MM.1S (cell line): Measurements from ENCODE around the gene EGF.

Experiments
- EZH2 ChIP-seq: fragments of 300-600 bp; sonication (generic); optimal IDR thresholded peaks from 2 replicates; pipeline ENCODE3; 2017; ENCODE audit warnings: low read depth, mild to moderate bottlenecking, antibody characterized with exemption, low read length, mixed read lengths
- TF ChIP-seq, protein P1 (sequence below): fragments of 300-600 bp; sonication (generic); IDR thresholded peaks from 2 replicates; pipeline ENCODE4 v1.5.1; 2016; ENCODE audit warnings: antibody characterized with exemption, low read length, mixed read lengths

DNA sequence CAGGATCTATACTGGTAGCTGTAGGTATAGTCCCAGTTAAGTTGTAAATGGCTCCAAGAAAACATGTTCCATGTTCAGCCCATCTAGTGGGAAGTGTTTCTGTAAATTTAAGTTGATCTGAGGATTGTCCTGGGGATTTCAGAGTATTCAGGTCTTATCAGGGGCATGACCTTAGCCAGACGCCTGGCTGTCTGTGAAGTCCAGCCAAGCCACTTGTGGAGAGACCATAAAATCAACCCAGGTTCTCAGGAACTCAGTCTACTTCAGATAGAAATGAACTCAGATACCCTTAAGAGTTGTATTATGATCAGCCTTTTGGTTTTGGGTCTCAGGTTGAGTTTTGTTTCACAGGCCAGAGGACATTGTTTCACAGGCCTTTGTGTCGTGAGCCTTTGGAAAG lies 95.9 kb downstream of the EGF start:
- TF ChIP-seq, protein P1, sequence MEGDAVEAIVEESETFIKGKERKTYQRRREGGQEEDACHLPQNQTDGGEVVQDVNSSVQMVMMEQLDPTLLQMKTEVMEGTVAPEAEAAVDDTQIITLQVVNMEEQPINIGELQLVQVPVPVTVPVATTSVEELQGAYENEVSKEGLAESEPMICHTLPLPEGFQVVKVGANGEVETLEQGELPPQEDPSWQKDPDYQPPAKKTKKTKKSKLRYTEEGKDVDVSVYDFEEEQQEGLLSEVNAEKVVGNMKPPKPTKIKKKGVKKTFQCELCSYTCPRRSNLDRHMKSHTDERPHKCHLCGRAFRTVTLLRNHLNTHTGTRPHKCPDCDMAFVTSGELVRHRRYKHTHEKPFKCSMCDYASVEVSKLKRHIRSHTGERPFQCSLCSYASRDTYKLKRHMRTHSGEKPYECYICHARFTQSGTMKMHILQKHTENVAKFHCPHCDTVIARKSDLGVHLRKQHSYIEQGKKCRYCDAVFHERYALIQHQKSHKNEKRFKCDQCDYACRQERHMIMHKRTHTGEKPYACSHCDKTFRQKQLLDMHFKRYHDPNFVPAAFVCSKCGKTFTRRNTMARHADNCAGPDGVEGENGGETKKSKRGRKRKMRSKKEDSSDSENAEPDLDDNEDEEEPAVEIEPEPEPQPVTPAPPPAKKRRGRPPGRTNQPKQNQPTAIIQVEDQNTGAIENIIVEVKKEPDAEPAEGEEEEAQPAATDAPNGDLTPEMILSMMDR = no peak
- no peak for TF ChIP-seq EZH2
